ENCODE results near the gene SMO. TPM values are rescaled to one million over a fixed set of nuclear protein-coding genes. Genes with fewer than 3 reads are reported as not detected.

Gene SMO
- total RNA-seq, result 0.64 and 0.89 TPM in 2 replicates

GRCh38 chr7:129188372-129188891 lies at the start of gene SMO:
Gene SMO, plus strand, starts transcription at chr7:129188633. Its CDS starts 519 bp downstream, at chr7:129189152.
- Mint-ChIP-seq H3K27ac (no peak within 1 kb of the TSS), H3K4me1 (ENCODE audit: low read depth) (peaks cover 2% of the 10 kb centered on the region), H3K36me3 (ENCODE audit: low read depth) (no peaks in the 10 kb centered on the region), H3K9me3 (no peaks in the 10 kb centered on the region), H3K27me3 (ENCODE audit: low read depth) (peaks cover 60% of the 10 kb centered on the region), H3K4me3 (ENCODE audit: low read depth) (peak within 1 kb of the TSS; percentile 65)
- intact Hi-C loops (cut with micrococcal nuclease), result no loop called here
- DNase-seq (ENCODE audit: low spot score), result no peak

- H3K27me3 Mint-ChIP-seq (ENCODE audit: low read depth), result peaks cover 41% of the 10 kb centered on the region
- H3K27ac Mint-ChIP-seq, result no peak overlapping the region
- peak overlapping the region; percentile 86 for H3K4me3 Mint-ChIP-seq (ENCODE audit: low read depth)
- DNase-seq (ENCODE audit: low spot score), result no peak
- H3K36me3 Mint-ChIP-seq (ENCODE audit: low read depth), result no peaks in the 10 kb centered on the region
- peaks cover 14% of the 10 kb centered on the region for H3K4me1 Mint-ChIP-seq (ENCODE audit: low read depth)
- intact Hi-C loops (cut with micrococcal nuclease), result no loop called here
- no peaks in the 10 kb centered on the region for H3K9me3 Mint-ChIP-seq
These were observed 44.7 kb upstream of the SMO start for GRCh38 chr7:129143724-129144094.

GRCh38 chr7:129144095-129144833 lies 44.2 kb upstream of the SMO start, which contains the start of gene TSPAN33:
Gene TSPAN33, plus strand, starts transcription at chr7:129144707. Its CDS starts 274 bp downstream, at chr7:129144981.
- no peaks in the 10 kb centered on the region for H3K36me3 Mint-ChIP-seq (ENCODE audit: low read depth)
- no peaks in the 10 kb centered on the region for H3K9me3 Mint-ChIP-seq
- H3K27ac Mint-ChIP-seq, result no peak within 1 kb of the TSS
- peaks cover 14% of the 10 kb centered on the region for H3K4me1 Mint-ChIP-seq (ENCODE audit: low read depth)
- peak within 1 kb of the TSS; percentile 86 for H3K4me3 Mint-ChIP-seq (ENCODE audit: low read depth)
- H3K27me3 Mint-ChIP-seq (ENCODE audit: low read depth), result peaks cover 40% of the 10 kb centered on the region
- peak; percentile 58 for DNase-seq (ENCODE audit: low spot score)
- intact Hi-C loops (cut with micrococcal nuclease), result no loop called here

- no peaks in the 10 kb centered on the region for H3K36me3 Mint-ChIP-seq (ENCODE audit: low read depth)
- H3K27me3 Mint-ChIP-seq (ENCODE audit: low read depth), result peaks cover 37% of the 10 kb centered on the region
- H3K4me1 Mint-ChIP-seq (ENCODE audit: low read depth), result peaks cover 14% of the 10 kb centered on the region
- H3K9me3 Mint-ChIP-seq, result no peaks in the 10 kb centered on the region
- no peak overlapping the region for H3K27ac Mint-ChIP-seq
- no peak for DNase-seq (ENCODE audit: low spot score)
- peak overlapping the region; percentile 77 for H3K4me3 Mint-ChIP-seq (ENCODE audit: low read depth)
- intact Hi-C loops (cut with micrococcal nuclease), result no loop called here
These were observed 43.4 kb upstream of the SMO start for GRCh38 chr7:129144834-129145668.

GRCh38 chr7:129146237-129146979 lies 42.0 kb upstream of the SMO start:
- no peak for DNase-seq (ENCODE audit: low spot score)
- peaks cover 37% of the 10 kb centered on the region for H3K27me3 Mint-ChIP-seq (ENCODE audit: low read depth)
- H3K36me3 Mint-ChIP-seq (ENCODE audit: low read depth), result no peaks in the 10 kb centered on the region
- no peaks in the 10 kb centered on the region for H3K9me3 Mint-ChIP-seq
- no peak overlapping the region for H3K27ac Mint-ChIP-seq
- intact Hi-C loops (cut with micrococcal nuclease), result no loop called here
- H3K4me1 Mint-ChIP-seq (ENCODE audit: low read depth), result peaks cover 14% of the 10 kb centered on the region
- H3K4me3 Mint-ChIP-seq (ENCODE audit: low read depth), result peak overlapping the region; percentile 77

- DNase-seq (ENCODE audit: low spot score), result no peak
- no peak overlapping the region for H3K27ac Mint-ChIP-seq
- peaks cover 37% of the 10 kb centered on the region for H3K27me3 Mint-ChIP-seq (ENCODE audit: low read depth)
- H3K9me3 Mint-ChIP-seq, result no peaks in the 10 kb centered on the region
- H3K36me3 Mint-ChIP-seq (ENCODE audit: low read depth), result no peaks in the 10 kb centered on the region
- H3K4me3 Mint-ChIP-seq (ENCODE audit: low read depth), result no peak overlapping the region
- intact Hi-C loops (cut with micrococcal nuclease), result no loop called here
- peaks cover 14% of the 10 kb centered on the region for H3K4me1 Mint-ChIP-seq (ENCODE audit: low read depth)
These were observed 40.7 kb upstream of the SMO start for GRCh38 chr7:129147731-129148130.

GRCh38 chr7:129149511-129149910 lies 38.9 kb upstream of the SMO start:
- no peak for DNase-seq (ENCODE audit: low spot score)
- Mint-ChIP-seq H3K4me3 (ENCODE audit: low read depth) (no peak overlapping the region), H3K27ac (no peak overlapping the region), H3K36me3 (ENCODE audit: low read depth) (no peaks in the 10 kb centered on the region), H3K4me1 (ENCODE audit: low read depth) (peaks cover 5% of the 10 kb centered on the region), H3K9me3 (no peaks in the 10 kb centered on the region), H3K27me3 (ENCODE audit: low read depth) (peaks cover 23% of the 10 kb centered on the region)
- intact Hi-C loops (cut with micrococcal nuclease), result no loop called here

GRCh38 chr7:129150199-129150996 lies 38.0 kb upstream of the SMO start:
- Mint-ChIP-seq H3K36me3 (ENCODE audit: low read depth) (no peaks in the 10 kb centered on the region), H3K4me1 (ENCODE audit: low read depth) (peaks cover 4% of the 10 kb centered on the region), H3K9me3 (no peaks in the 10 kb centered on the region), H3K27ac (no peak overlapping the region), H3K4me3 (ENCODE audit: low read depth) (no peak overlapping the region), H3K27me3 (ENCODE audit: low read depth) (peaks cover 23% of the 10 kb centered on the region)
- no peak for DNase-seq (ENCODE audit: low spot score)
- intact Hi-C loops (cut with micrococcal nuclease), result no loop called here

- no peak overlapping the region for H3K4me3 Mint-ChIP-seq (ENCODE audit: low read depth)
- intact Hi-C loops (cut with micrococcal nuclease), result no loop called here
- no peak for DNase-seq (ENCODE audit: low spot score)
- H3K27me3 Mint-ChIP-seq (ENCODE audit: low read depth), result peaks cover 9% of the 10 kb centered on the region
- no peaks in the 10 kb centered on the region for H3K4me1 Mint-ChIP-seq (ENCODE audit: low read depth)
- no peaks in the 10 kb centered on the region for H3K36me3 Mint-ChIP-seq (ENCODE audit: low read depth)
- no peaks in the 10 kb centered on the region for H3K9me3 Mint-ChIP-seq
- no peak overlapping the region for H3K27ac Mint-ChIP-seq
These were observed 30.8 kb upstream of the SMO start for GRCh38 chr7:129157651-129158050.

- Mint-ChIP-seq H3K4me3 (ENCODE audit: low read depth) (no peak overlapping the region), H3K4me1 (ENCODE audit: low read depth) (no peaks in the 10 kb centered on the region), H3K27me3 (ENCODE audit: low read depth) (peaks cover 6% of the 10 kb centered on the region), H3K36me3 (ENCODE audit: low read depth) (no peaks in the 10 kb centered on the region), H3K27ac (no peak overlapping the region), H3K9me3 (no peaks in the 10 kb centered on the region)
- intact Hi-C loops (cut with micrococcal nuclease), result no loop called here
- DNase-seq (ENCODE audit: low spot score), result no peak
These were observed 28.9 kb upstream of the SMO start for GRCh38 chr7:129159539-129159938.

GRCh38 chr7:129160161-129160905 lies 28.1 kb upstream of the SMO start:
- Mint-ChIP-seq H3K4me3 (ENCODE audit: low read depth) (no peak overlapping the region), H3K36me3 (ENCODE audit: low read depth) (peaks cover 3% of the 10 kb centered on the region), H3K27me3 (ENCODE audit: low read depth) (peaks cover 5% of the 10 kb centered on the region), H3K9me3 (no peaks in the 10 kb centered on the region), H3K4me1 (ENCODE audit: low read depth) (no peaks in the 10 kb centered on the region), H3K27ac (no peak overlapping the region)
- intact Hi-C loops (cut with micrococcal nuclease), result no loop called here
- DNase-seq (ENCODE audit: low spot score), result no peak
